HG03575 (cell line): ENCODE data around the gene ATP8B4.
"Not testable (repeated sequence)": the region's sequence is repeated elsewhere in the genome, so short reads cannot be mapped to it uniquely, and the experiment has no call there.

Experiments
- ATAC-seq: cut with Tn5 transposase; IDR thresholded peaks from one replicate; pipeline ENCODE4 v1.9.1; 2021; ENCODE audit not compliant: unreplicated experiment, insufficient number of reproducible peaks, low FRiP score; ENCODE audit errors: extremely low read depth

The ATP8B4 gene

GRCh38 chr15:50119063-50120040 lies at the start of gene ATP8B4:
ATP8B4 (minus strand) TSS chr15:50119233; CDS start chr15:50106966, 12,267 bp downstream.
- no peak for ATAC-seq

GRCh38 chr15:50168379-50168778 lies 49.3 kb upstream of the ATP8B4 start:
- ATAC-seq = no peak

GRCh38 chr15:50167110-50167509 lies 48.1 kb upstream of the ATP8B4 start:
- no peak for ATAC-seq

- ATAC-seq = no peak
These were observed 47.2 kb upstream of the ATP8B4 start for GRCh38 chr15:50166216-50166615.

GRCh38 chr15:50164458-50164857 lies 45.4 kb upstream of the ATP8B4 start:
- no peak for ATAC-seq

GRCh38 chr15:50163719-50164410 lies 44.8 kb upstream of the ATP8B4 start:
- ATAC-seq = no peak

- no peak for ATAC-seq
These were observed 44.1 kb upstream of the ATP8B4 start for GRCh38 chr15:50162969-50163718.

- not testable (repeated sequence) for ATAC-seq
These were observed 39.2 kb upstream of the ATP8B4 start for GRCh38 chr15:50158236-50158635.

GRCh38 chr15:50151476-50151875 lies 32.4 kb upstream of the ATP8B4 start:
- ATAC-seq = no peak

GRCh38 chr15:50150851-50151250 lies 31.8 kb upstream of the ATP8B4 start:
- ATAC-seq = no peak

- ATAC-seq = no peak
These were observed 31.3 kb upstream of the ATP8B4 start for GRCh38 chr15:50150349-50150748.

- ATAC-seq = no peak
These were observed 30.1 kb upstream of the ATP8B4 start for GRCh38 chr15:50149090-50149489.

- no peak for ATAC-seq
These were observed 29.4 kb upstream of the ATP8B4 start for GRCh38 chr15:50148362-50148963.

- no peak for ATAC-seq
These were observed 27.6 kb upstream of the ATP8B4 start for GRCh38 chr15:50146632-50147031.

GRCh38 chr15:50145451-50145872 lies 26.4 kb upstream of the ATP8B4 start:
- no peak for ATAC-seq

GRCh38 chr15:50144341-50145120 lies 25.5 kb upstream of the ATP8B4 start:
- no peak for ATAC-seq

- no peak for ATAC-seq
These were observed 24.3 kb upstream of the ATP8B4 start for GRCh38 chr15:50143255-50143860.

GRCh38 chr15:50141856-50142255 lies 22.8 kb upstream of the ATP8B4 start:
- no peak for ATAC-seq
